GM19238 (cell line): ENCODE data around the gene AGPS.
"Not testable (repeated sequence)": the region's sequence is repeated elsewhere in the genome, so short reads cannot be mapped to it uniquely, and the experiment has no call there.

Experiments used
- DNase-seq: peaks from one replicate; pipeline ENCODE4 v3.0.0; 2011; ENCODE audit warnings: low spot score; ENCODE audit not compliant: insufficient read length

The AGPS gene

DNA sequence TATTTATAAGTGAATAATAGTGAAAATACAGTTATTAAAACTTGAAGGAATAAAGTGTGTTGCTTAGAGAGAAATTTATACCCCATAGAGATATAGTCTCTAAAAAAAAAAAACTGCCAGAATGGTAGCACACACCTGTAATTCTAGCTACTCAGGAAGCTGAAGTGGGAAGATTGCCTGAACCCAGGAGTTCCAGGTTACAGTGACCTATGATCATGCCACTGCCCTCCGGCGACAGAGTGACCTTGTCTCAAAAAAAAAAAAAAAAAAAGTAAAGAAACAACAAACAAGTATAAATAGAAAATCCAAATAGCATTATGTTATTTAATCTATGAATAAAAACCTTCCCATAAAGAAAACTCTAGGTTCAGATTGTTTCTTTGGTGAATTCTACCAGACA, 7.4 kb upstream of the AGPS start:
- no peak for DNase-seq

DNA sequence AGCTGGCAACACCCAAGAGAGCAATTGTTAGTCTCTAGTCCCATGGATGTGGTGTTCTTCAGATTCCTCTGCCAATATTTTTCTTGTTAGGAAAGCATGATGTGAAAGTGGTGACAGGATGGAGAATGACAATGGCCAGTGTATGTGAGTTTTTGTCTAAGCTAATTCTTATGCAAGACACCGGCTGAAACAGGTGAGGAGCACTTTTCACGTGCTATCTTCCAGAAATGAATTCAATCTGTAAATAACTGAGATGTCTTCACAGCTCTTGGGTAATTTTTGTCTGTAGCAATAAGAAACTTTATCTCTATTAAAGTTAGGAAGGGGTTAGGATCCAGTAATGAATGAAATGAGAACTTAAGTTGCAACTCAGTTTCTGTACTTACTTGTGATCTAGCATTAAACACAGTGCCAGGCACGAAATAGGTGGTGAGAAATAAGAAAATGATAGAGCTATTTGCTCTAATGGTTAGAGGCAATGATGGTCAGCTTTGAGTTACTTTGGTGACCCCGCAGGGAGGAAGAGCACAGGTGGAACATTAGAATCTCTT, 676 bp upstream of the AGPS start:
- DNase-seq, result no peak

- DNase-seq, result no peak
These were observed 706 bp downstream of the AGPS start for GRCh38 chr2:177393203-177393755.

DNA sequence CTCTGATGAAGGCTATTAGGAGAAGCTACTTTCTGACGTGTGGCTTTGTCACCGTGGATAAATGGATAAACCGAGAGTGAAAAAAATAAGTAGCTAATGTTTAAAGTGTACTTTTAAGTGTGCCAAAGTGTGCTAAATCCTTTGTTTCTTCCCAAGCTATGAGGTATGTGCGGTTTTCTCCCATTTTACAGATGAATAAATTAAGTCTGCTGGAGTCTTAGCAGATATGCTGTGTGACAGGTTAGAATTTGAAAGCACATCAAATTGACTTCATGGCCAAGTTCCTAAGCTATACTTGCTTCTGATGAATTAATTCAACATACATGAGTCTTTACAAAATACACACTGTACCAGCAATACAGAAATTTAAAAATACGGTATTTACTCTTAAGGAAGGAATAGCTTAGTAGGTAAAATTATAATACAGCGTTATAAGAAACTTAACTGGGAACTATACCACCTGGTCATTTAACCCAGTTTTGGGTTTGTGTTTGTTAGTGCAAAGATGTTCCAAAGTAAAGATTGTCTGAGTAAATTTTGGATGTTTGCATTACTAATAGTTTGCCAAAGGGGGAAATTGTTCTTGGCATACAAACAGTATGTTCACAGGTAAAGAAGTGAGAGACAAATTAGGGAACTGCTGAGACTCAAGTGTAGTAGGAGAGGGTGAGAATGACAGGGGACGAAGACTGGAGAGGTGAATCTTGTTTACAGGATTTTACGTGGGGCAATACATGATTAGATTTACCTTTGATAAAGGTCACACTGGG, 1.4 kb downstream of the AGPS start:
- DNase-seq, result no peak

DNA sequence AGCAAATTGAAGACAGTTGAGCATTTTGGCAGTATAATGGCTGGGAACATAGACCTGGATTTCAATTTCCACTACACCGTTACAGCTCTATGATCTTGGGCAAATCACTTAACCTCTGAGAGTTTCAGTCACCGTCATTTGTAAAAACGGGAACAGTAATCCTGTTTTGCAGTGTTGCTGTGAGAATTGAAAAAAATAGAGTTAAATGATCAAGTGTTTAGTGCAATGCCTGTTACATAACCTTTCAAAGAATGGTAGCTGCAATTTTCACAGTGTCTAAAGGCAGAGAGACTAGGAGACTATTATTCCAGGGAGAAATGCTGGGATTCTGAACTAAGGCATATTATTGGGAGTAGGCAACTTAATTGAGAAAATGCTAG, 2.0 kb downstream of the AGPS start:
- DNase-seq, result no peak

GRCh38 chr2:177395351-177396065, 2.9 kb downstream of the AGPS start:
- no peak for DNase-seq

DNA sequence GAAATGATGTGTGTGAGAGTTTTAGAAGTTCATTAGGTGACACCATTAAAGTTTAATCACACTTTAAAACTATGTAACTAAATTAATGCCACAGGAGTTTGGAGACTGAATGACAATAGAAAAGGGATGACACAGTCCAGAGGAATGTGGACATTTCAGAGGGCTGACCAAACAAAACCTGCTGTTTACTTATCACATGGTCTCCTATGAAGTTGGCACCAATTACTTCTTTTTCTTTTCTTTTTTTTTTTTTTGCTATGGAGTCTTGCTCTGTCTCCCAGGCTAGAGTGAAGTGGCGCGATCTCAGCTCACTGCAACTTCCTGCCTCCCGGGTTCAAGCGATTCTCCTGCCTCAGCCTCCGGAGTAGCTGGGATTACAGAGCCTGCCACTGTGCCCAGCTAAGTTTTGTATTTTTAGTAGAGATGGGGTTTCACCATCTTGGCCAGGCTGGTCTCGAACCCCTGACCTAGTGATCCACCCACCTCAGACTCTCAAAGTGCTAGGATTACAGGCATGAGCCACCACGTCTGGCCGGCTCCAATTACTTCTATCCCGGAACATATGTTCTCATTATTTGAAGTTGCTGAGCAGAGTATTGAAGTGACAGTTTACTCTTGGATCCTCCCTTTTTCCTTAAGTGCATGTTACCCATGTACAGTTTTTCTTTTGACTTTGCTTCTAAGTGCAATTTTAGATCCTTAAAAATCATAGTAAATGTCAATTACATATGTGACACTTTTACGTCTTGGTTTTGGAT, 4.3 kb downstream of the AGPS start:
- DNase-seq, result no peak

- DNase-seq, result no peak
These were observed 5.1 kb downstream of the AGPS start for GRCh38 chr2:177397481-177398289.

DNA sequence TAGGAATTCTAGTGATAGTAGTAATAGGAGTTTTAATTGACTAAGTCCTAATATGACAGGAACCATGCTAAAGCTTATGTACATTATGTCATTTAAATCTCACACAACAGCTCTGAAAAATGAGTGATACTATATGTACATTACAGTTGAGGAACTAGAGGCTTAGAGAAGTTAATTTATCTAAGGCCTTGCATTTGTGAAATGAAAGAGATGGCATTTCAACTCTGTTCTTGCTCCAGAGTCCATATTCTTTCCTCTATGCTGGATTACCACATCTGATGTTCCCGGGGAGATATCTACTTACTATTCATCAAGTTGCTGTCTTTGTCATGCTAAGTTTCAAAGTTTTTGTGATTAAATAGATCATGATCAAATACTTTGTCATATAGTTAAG, 5.7 kb downstream of the AGPS start:
- no peak for DNase-seq

- DNase-seq, result no peak
These were observed 6.2 kb downstream of the AGPS start for GRCh38 chr2:177398791-177399190.

- DNase-seq, result no peak
These were observed 6.8 kb downstream of the AGPS start for GRCh38 chr2:177399376-177399775.

DNA sequence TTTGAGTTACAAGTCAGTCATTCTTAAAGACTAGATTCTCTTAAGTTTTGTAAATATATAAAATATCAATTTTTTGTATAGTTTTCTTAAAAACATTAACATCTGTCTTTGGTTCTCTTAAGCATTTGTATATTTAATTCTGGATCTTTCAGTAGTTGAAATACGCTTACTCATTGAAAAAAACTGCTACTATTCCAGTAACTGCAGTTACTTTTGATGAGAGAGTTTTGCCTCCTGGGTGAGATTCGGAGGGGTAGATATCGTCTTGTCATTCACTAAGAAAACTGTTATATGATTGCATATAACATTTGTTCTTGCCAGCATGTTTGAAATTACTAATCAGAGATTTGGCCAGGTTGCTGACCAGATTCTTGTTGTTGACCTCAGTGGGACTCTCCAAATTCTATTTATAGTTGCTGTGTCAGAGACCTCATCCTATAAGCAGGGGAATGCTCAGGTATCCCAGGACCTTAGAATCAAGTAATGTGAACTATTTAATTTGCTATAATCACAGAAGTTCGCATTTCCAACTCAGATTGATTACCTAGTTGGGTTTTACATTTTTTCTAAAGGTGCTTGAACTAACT, 7.9 kb downstream of the AGPS start:
- no peak for DNase-seq

DNA sequence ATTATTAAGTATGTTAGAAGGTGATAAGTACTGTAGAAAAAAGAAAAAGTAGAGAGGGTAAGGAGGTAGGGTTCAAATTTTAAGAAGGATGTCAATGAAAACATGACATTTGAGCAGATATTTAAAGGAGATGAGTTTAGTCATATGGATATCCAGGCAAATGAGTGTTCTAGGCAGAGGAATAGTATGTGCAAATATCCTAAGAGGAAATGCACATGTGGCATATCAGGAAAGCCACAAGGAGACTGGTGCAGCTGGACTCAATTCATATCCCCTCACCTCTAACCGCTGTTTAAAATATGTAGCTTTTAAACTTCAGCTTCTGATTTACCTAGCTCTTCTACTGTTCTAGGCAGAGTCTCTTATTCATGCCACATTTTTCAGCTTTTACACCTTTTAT, 9.5 kb downstream of the AGPS start:
- DNase-seq, result no peak

- no peak for DNase-seq
These were observed 11.3 kb downstream of the AGPS start for GRCh38 chr2:177403838-177404237.

DNA sequence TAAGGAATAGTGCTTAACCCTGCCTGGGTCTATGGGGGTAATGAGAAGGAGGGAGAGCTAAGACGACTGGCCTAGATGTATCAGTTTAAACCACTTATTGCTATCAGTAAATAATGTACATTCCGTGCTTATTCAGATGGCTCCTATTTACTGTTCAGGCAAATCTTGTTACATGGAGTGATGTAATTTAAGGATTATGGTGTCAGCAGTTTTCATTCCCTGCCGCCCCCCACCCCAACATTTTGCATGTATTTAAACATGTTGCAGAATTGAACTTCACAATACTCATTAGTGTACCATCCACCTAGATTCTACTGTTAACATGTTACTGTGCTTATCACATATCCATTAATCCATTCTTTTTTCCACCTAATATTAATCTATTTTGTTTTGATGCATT, 11.7 kb downstream of the AGPS start:
- no peak for DNase-seq

- no peak for DNase-seq
These were observed 12.6 kb downstream of the AGPS start for GRCh38 chr2:177405029-177405692.

DNA sequence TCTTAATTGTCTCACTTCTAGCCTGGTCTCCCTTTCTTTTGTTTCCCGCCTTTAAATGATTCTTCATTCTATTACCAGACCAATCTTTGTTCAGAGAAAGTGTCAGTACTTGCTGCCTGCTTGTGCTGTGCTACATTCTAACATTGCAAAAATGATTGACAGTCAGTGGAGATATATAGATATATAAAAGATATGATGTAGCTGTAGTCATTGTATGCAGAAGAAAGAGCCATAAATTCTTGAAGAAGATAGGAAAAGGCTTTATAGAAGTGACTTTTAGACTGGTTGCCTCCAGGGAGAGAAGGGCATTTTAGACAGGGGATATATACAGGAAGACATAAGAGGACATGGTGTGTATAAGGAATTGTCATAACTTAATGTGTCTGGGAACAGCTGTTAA, 13.6 kb downstream of the AGPS start:
- DNase-seq, result no peak

- DNase-seq, result no peak
These were observed 14.5 kb downstream of the AGPS start for GRCh38 chr2:177407031-177407430.

DNA sequence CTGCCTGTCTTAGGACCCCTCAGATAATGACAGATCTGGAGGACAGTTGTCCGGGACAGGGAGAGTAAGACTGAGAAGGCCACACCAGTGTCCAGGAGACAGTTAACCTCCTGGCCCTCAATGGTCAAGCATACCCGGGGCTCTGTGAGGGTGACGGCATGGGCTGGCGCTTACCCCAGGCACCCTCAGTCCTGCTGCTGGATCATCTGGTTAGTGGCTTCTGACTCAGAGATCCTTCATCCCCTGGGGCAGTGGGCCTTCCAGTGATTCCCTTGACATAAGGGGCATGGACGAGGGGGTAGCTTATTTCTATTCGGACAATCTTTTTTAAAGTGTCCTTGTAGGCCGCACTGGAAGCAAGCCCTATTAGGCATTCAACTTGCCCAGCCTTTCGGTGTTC, 18.1 kb downstream of the AGPS start:
- not testable (repeated sequence) for DNase-seq

DNA sequence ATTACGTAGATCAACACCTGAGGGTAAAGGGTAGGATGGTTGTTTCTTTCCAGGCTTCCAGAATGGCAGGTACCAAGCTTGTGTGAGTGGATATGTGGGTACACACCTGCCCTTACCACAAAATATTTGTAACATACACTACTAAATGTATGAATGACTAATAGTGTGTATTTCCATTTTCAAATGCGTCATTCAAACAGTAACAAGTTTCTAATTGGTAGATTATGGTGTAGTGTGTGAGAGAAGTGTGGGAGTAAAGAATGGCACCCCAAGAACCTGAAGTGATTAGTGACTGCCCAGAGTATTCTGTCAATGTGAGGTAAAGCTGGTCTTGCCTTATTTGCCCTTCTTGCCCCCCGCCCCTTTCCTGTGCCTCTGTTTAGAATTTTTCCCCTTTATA, 21.1 kb downstream of the AGPS start:
- DNase-seq, result no peak
